Endodermal cell (in vitro differentiated cells): ENCODE results near the gene CCRL2. TPM values are rescaled to one million over a fixed set of nuclear protein-coding genes. Genes with fewer than 3 reads are reported as not detected.

Experiments
- DNase-seq: peaks from one replicate; pipeline ENCODE4 v3.0.0-alpha.2; 2017
- H3K27ac ChIP-seq: 2 replicates; pipeline ENCODE4 v1.5.1; 2013; ENCODE audit warnings: mild to moderate bottlenecking, low read depth, low read length, moderate library complexity
- H3K27me3 ChIP-seq: 2 replicates; pipeline ENCODE4 v1.6.1; 2013; ENCODE audit warnings: mild to moderate bottlenecking, low read length, moderate library complexity; ENCODE audit not compliant: insufficient read depth, control insufficient read depth, poor library complexity, severe bottlenecking
- H3K36me3 ChIP-seq: 2 replicates; pipeline ENCODE4 v1.7.0; 2013; ENCODE audit warnings: mild to moderate bottlenecking, low read length, moderate library complexity; ENCODE audit not compliant: control insufficient read depth, insufficient read depth
- H3K4me1 ChIP-seq: one replicate; pipeline ENCODE4 v1.7.0; 2013; ENCODE audit warnings: low read length; ENCODE audit not compliant: control insufficient read depth, insufficient read depth
- H3K4me3 ChIP-seq: 2 replicates; pipeline ENCODE4 v1.5.1; 2013; ENCODE audit warnings: mild to moderate bottlenecking, low read length, moderate library complexity
- H3K9ac ChIP-seq: 2 replicates; pipeline ENCODE4 v1.6.1; 2013; ENCODE audit warnings: mild to moderate bottlenecking, low read length, moderate library complexity; ENCODE audit not compliant: poor library complexity, severe bottlenecking; ENCODE audit errors: extremely low read depth
- H3K9me3 ChIP-seq: 2 replicates; pipeline ENCODE4 v1.6.1; 2013; ENCODE audit warnings: mild to moderate bottlenecking, low read length, moderate library complexity; ENCODE audit not compliant: control insufficient read depth
- H3K27ac Mint-ChIP-seq: 2 replicates; pipeline ENCODE4 v1.8.0; 2020; ENCODE audit warnings: mixed read lengths
- H3K27me3 Mint-ChIP-seq: 2 replicates; pipeline ENCODE4 v1.8.0; 2021; ENCODE audit warnings: mild to moderate bottlenecking, mixed read lengths; ENCODE audit not compliant: insufficient read depth
- H3K36me3 Mint-ChIP-seq: 2 replicates; pipeline ENCODE4 v1.8.0; 2020; ENCODE audit warnings: low read depth, mixed read lengths
- H3K4me1 Mint-ChIP-seq: 2 replicates; pipeline ENCODE4 v1.8.0; 2020; ENCODE audit warnings: mixed read lengths
- H3K4me3 Mint-ChIP-seq: 2 replicates; pipeline ENCODE4 v1.8.0; 2020; ENCODE audit warnings: mild to moderate bottlenecking, moderate library complexity, mixed read lengths
- H3K9me3 Mint-ChIP-seq: 2 replicates; pipeline ENCODE4 v1.8.0; 2020; ENCODE audit warnings: mild to moderate bottlenecking, mixed read lengths
- WGBS, 2 experiments: methylation state at CpG; one replicate each; pipeline versions ENCODE4 v1.1.5 to v1.1.7; 2013; ENCODE audit warnings: missing lambda C conversion rate in 2 of 2, mixed read lengths in 1 of 2; ENCODE audit not compliant: insufficient coverage in 1 of 2, insufficient read length in 1 of 2; 5-methylcytosine and 5-hydroxymethylcytosine counted together
- total RNA-seq, 2 donors: library from RNA; stranded (reverse); fragmentation: NEBNext Ultra II Directional in 1 of 2; extraction: Animal tissue kit (Norgen Biotek cat#: 25700) in 1 of 2; gene quantifications; 2 replicates in 1 of 2; 3 replicates in 1 of 2; pipeline ENCODE4 v1.2.1, GENCODE V29; 2021
- TF ChIP-seq, protein P1 (sequence below): fragments of 200-600 bp; sonication (generic); conservative IDR thresholded peaks from 2 replicates; pipeline ENCODE4 v1.5.0; 2021; ENCODE audit warnings: antibody characterized with exemption, mild to moderate bottlenecking

Gene CCRL2
- total RNA-seq, 2 donors from 2014 or later: not detected

DNA sequence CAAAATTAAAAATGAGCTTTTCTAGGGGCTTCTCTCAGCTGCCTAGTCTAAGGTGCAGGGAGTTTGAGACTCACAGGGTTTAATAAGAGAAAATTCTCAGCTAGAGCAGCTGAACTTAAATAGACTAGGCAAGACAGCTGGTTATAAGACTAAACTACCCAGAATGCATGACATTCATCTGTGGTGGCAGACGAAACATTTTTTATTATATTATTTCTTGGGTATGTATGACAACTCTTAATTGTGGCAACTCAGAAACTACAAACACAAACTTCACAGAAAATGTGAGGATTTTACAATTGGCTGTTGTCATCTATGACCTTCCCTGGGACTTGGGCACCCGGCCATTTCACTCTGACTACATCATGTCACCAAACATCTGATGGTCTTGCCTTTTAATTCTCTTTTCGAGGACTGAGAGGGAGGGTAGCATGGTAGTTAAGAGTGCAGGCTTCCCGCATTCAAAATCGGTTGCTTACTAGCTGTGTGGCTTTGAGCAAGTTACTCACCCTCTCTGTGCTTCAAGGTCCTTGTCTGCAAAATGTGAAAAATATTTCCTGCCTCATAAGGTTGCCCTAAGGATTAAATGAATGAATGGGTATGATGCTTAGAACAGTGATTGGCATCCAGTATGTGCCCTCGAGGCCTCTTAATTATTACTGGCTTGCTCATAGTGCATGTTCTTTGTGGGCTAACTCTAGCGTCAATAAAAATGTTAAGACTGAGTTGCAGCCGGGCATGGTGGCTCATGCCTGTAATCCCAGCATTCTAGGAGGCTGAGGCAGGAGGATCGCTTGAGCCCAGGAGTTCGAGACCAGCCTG, 35.3 kb upstream of the CCRL2 start:
- Mint-ChIP-seq H3K4me1 (peaks cover 8% of the 10 kb centered on the region), H3K27ac (no peak overlapping the region), H3K4me3 (no peak overlapping the region), H3K27me3 (peaks cover 3% of the 10 kb centered on the region), H3K9me3 (no peaks in the 10 kb centered on the region), H3K36me3 (no peaks in the 10 kb centered on the region)
- peak; percentile 10 for DNase-seq
- WGBS, 2 experiments: 82 to 89% methylated on average over 7 to 9 of the region's 10 CpGs
- no peak overlapping the region for H3K4me3 ChIP-seq
- H3K27ac ChIP-seq: no peak overlapping the region
- H3K9ac ChIP-seq: no peak overlapping the region
- no peaks in the 10 kb centered on the region for H3K36me3 ChIP-seq
- TF ChIP-seq, protein P1, sequence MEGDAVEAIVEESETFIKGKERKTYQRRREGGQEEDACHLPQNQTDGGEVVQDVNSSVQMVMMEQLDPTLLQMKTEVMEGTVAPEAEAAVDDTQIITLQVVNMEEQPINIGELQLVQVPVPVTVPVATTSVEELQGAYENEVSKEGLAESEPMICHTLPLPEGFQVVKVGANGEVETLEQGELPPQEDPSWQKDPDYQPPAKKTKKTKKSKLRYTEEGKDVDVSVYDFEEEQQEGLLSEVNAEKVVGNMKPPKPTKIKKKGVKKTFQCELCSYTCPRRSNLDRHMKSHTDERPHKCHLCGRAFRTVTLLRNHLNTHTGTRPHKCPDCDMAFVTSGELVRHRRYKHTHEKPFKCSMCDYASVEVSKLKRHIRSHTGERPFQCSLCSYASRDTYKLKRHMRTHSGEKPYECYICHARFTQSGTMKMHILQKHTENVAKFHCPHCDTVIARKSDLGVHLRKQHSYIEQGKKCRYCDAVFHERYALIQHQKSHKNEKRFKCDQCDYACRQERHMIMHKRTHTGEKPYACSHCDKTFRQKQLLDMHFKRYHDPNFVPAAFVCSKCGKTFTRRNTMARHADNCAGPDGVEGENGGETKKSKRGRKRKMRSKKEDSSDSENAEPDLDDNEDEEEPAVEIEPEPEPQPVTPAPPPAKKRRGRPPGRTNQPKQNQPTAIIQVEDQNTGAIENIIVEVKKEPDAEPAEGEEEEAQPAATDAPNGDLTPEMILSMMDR: no peak
- peaks cover 9% of the 10 kb centered on the region for H3K4me1 ChIP-seq
- H3K27me3 ChIP-seq: no peaks in the 10 kb centered on the region
- H3K9me3 ChIP-seq: no peaks in the 10 kb centered on the region

DNA sequence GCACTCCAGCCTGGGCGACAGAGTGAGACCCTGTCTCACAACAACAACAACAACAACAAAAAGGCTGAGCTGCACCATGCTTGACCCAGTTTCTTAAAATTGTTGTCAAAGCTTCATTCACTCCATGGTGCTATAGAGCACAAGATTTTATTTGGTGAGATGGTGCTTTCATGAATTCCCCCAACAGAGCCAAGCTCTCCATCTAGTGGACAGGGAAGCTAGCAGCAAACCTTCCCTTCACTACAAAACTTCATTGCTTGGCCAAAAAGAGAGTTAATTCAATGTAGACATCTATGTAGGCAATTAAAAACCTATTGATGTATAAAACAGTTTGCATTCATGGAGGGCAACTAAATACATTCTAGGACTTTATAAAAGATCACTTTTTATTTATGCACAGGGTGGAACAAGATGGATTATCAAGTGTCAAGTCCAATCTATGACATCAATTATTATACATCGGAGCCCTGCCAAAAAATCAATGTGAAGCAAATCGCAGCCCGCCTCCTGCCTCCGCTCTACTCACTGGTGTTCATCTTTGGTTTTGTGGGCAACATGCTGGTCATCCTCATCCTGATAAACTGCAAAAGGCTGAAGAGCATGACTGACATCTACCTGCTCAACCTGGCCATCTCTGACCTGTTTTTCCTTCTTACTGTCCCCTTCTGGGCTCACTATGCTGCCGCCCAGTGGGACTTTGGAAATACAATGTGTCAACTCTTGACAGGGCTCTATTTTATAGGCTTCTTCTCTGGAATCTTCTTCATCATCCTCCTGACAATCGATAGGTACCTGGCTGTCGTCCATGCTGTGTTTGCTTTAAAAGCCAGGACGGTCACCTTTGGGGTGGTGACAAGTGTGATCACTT, 34.3 kb upstream of the CCRL2 start:
- Histone ChIP-seq H3K9me3 (no peaks in the 10 kb centered on the region), H3K36me3 (no peaks in the 10 kb centered on the region), H3K4me3 (no peak overlapping the region), H3K27me3 (no peaks in the 10 kb centered on the region), H3K4me1 (peaks cover 9% of the 10 kb centered on the region), H3K27ac (no peak overlapping the region), H3K9ac (no peak overlapping the region)
- Mint-ChIP-seq H3K4me3 (no peak overlapping the region), H3K36me3 (no peaks in the 10 kb centered on the region), H3K27me3 (peaks cover 3% of the 10 kb centered on the region), H3K27ac (no peak overlapping the region), H3K9me3 (no peaks in the 10 kb centered on the region), H3K4me1 (peaks cover 8% of the 10 kb centered on the region)
- TF ChIP-seq, protein P1: peak; percentile 78
- 90 to 91% methylated on average over 6 to 9 of the region's 9 CpGs for WGBS, 2 experiments
- DNase-seq: peak; percentile 42

DNA sequence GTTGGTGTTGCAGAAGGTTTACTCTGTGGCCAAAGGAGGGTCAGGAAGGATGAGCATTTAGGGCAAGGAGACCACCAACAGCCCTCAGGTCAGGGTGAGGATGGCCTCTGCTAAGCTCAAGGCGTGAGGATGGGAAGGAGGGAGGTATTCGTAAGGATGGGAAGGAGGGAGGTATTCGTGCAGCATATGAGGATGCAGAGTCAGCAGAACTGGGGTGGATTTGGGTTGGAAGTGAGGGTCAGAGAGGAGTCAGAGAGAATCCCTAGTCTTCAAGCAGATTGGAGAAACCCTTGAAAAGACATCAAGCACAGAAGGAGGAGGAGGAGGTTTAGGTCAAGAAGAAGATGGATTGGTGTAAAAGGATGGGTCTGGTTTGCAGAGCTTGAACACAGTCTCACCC, 32.3 kb upstream of the CCRL2 start:
- H3K36me3 ChIP-seq: no peaks in the 10 kb centered on the region
- no peak overlapping the region for H3K9ac ChIP-seq
- H3K9me3 ChIP-seq: no peaks in the 10 kb centered on the region
- peaks cover 8% of the 10 kb centered on the region for H3K4me1 ChIP-seq
- Mint-ChIP-seq H3K4me3 (no peak overlapping the region), H3K36me3 (no peaks in the 10 kb centered on the region), H3K27me3 (peaks cover 3% of the 10 kb centered on the region), H3K9me3 (no peaks in the 10 kb centered on the region), H3K4me1 (peaks cover 5% of the 10 kb centered on the region), H3K27ac (no peak overlapping the region)
- WGBS, 2 experiments: 90% methylated on average over 2 to 3 of the region's 3 CpGs
- TF ChIP-seq, protein P1: no peak
- H3K4me3 ChIP-seq: no peak overlapping the region
- H3K27ac ChIP-seq: no peak overlapping the region
- no peaks in the 10 kb centered on the region for H3K27me3 ChIP-seq
- DNase-seq: no peak
